ENCODE results near the gene HAPSTR1. TPM values are rescaled to one million over a fixed set of nuclear protein-coding genes. Genes with fewer than 3 reads are reported as not detected.

The HAPSTR1 gene
- total RNA-seq, 1 donor from 2014 or later = 54.4 TPM

- DNase-seq (ENCODE audit: low spot score) = no peak
- intact Hi-C loops (cut with DNase I) = no loop called here
- no peak for ATAC-seq
Measured at GRCh38 chr16:9114842-9115241, 23.4 kb downstream of the HAPSTR1 start.

GRCh38 chr16:9115277-9115676 lies 23.8 kb downstream of the HAPSTR1 start:
- ATAC-seq (no peak), DNase-seq (ENCODE audit: low spot score) (no peak)
- intact Hi-C loops (cut with DNase I) = no loop called here

GRCh38 chr16:9116141-9116540 lies 24.7 kb downstream of the HAPSTR1 start:
- DNase-seq (ENCODE audit: low spot score) = no peak
- intact Hi-C loops (cut with DNase I) = no loop called here
- ATAC-seq = no peak

- ATAC-seq = no peak
- DNase-seq (ENCODE audit: low spot score) = no peak
- intact Hi-C loops (cut with DNase I) = no loop called here
Measured at GRCh38 chr16:9118170-9118569, 26.7 kb downstream of the HAPSTR1 start.

GRCh38 chr16:9119795-9120194 lies 28.4 kb downstream of the HAPSTR1 start:
- peak; percentile 79 for ATAC-seq
- no peak for DNase-seq (ENCODE audit: low spot score)
- intact Hi-C loops (cut with DNase I) = no loop called here

GRCh38 chr16:9122342-9122741 lies 30.9 kb downstream of the HAPSTR1 start:
- ATAC-seq = no peak
- DNase-seq (ENCODE audit: low spot score) = peak; percentile 8
- intact Hi-C loops (cut with DNase I) = no loop called here

GRCh38 chr16:9122969-9123368 lies 31.5 kb downstream of the HAPSTR1 start:
- intact Hi-C loops (cut with DNase I) = no loop called here
- DNase-seq (ENCODE audit: low spot score) (peak; percentile 7), ATAC-seq (no peak)

- ATAC-seq (no peak), DNase-seq (ENCODE audit: low spot score) (peak; percentile 34)
- intact Hi-C loops (cut with DNase I) = no loop called here
Measured at GRCh38 chr16:9123401-9123800, 32.0 kb downstream of the HAPSTR1 start.

- DNase-seq (ENCODE audit: low spot score) (peak; percentile 63), ATAC-seq (peak; percentile 32)
- intact Hi-C loops (cut with DNase I) = no loop called here
Measured at GRCh38 chr16:9123871-9124270, 32.4 kb downstream of the HAPSTR1 start.

- DNase-seq (ENCODE audit: low spot score) = peak; percentile 21
- ATAC-seq = no peak
- intact Hi-C loops (cut with DNase I) = no loop called here
Measured at GRCh38 chr16:9124444-9124843, 33.0 kb downstream of the HAPSTR1 start.

GRCh38 chr16:9124908-9125584 lies 33.6 kb downstream of the HAPSTR1 start:
- peak; percentile 51 for DNase-seq (ENCODE audit: low spot score)
- intact Hi-C loops (cut with DNase I) = no loop called here
- no peak for ATAC-seq

- peak; percentile 47 for DNase-seq (ENCODE audit: low spot score)
Measured at GRCh38 chr16:9125658-9126505, 34.4 kb downstream of the HAPSTR1 start.

GRCh38 chr16:9126609-9127008 lies 35.2 kb downstream of the HAPSTR1 start:
- no peak for ATAC-seq
- intact Hi-C loops (cut with DNase I) = no loop called here
- DNase-seq (ENCODE audit: low spot score) = peak; percentile 22

More at GRCh38 chr16:9125658-9126505, 34.4 kb downstream of the HAPSTR1 start:
- intact Hi-C loops (cut with DNase I) = no loop called here
- ATAC-seq = no peak

- ATAC-seq (no peak), DNase-seq (ENCODE audit: low spot score) (peak; percentile 32)
- intact Hi-C loops (cut with DNase I) = no loop called here
Measured at GRCh38 chr16:9128346-9129342, 37.2 kb downstream of the HAPSTR1 start.

GRCh38 chr16:9134306-9134705 lies 42.9 kb downstream of the HAPSTR1 start:
- intact Hi-C loops (cut with DNase I) = no loop called here
- DNase-seq (ENCODE audit: low spot score) (peak; percentile 28), ATAC-seq (no peak)

GRCh38 chr16:9134739-9135138 lies 43.3 kb downstream of the HAPSTR1 start:
- peak; percentile 70 for ATAC-seq
- intact Hi-C loops (cut with DNase I) = no loop called here
- DNase-seq (ENCODE audit: low spot score) = peak; percentile 60

GRCh38 chr16:9135797-9136196 lies 44.4 kb downstream of the HAPSTR1 start:
- DNase-seq (ENCODE audit: low spot score) = peak; percentile 18
- no peak for ATAC-seq
- intact Hi-C loops (cut with DNase I) = no loop called here

- intact Hi-C loops (cut with DNase I) = no loop called here
- DNase-seq (ENCODE audit: low spot score) = no peak
Measured at GRCh38 chr16:9136596-9136995, 45.2 kb downstream of the HAPSTR1 start.

GRCh38 chr16:9138021-9138680 lies 46.7 kb downstream of the HAPSTR1 start:
- DNase-seq (ENCODE audit: low spot score) = no peak
- intact Hi-C loops (cut with DNase I) = no loop called here
- ATAC-seq = no peak

More at GRCh38 chr16:9136596-9136995, 45.2 kb downstream of the HAPSTR1 start:
- no peak for ATAC-seq

Measured in sciatic nerve (tissue), 2 donors.